Stimulated activated CD8-positive, alpha-beta memory T cell treated with anti-CD3 and anti-CD28 coated beads, Interleukin-7, amount 100 ng/mL, for 4 hours (primary cell): ENCODE results near the gene GRAP2.
"Not testable (repeated sequence)": the region's sequence is repeated elsewhere in the genome, so short reads cannot be mapped to it uniquely, and the experiment has no call there.

ENCODE experiments used
- DNase-seq, 2 donors: peaks; one replicate each; pipeline ENCODE4 v3.0.0-alpha.2; 2020; ENCODE audit warnings: low read depth in 2 of 2

GRAP2 gene

GRCh38 chr22:39992894-39993293, 92.0 kb downstream of the GRAP2 start:
- not testable (repeated sequence) for DNase-seq

- peak; percentile 46 to 54 for DNase-seq
Observed at GRCh38 chr22:39994041-39994565, 93.2 kb downstream of the GRAP2 start.

GRCh38 chr22:39994566-39995392, 93.9 kb downstream of the GRAP2 start, which contains the start of gene FAM83F:
Gene FAM83F, plus strand, starts transcription at chr22:39994954. Its CDS starts 89 bp downstream, at chr22:39995043.
- peak in 1 of 2 donors; percentile 18 for DNase-seq

- no peak for DNase-seq
Observed at GRCh38 chr22:39995393-39996252, 94.7 kb downstream of the GRAP2 start.

- no peak for DNase-seq
Observed at GRCh38 chr22:39996732-39997131, 95.8 kb downstream of the GRAP2 start.

- DNase-seq, result no peak
Observed at GRCh38 chr22:39997421-39997820, 96.5 kb downstream of the GRAP2 start.

- DNase-seq, result no peak
Observed at GRCh38 chr22:39997939-39998726, 97.2 kb downstream of the GRAP2 start.

- no peak for DNase-seq
Observed at GRCh38 chr22:39999144-39999757, 98.4 kb downstream of the GRAP2 start.

- no peak for DNase-seq
Observed at GRCh38 chr22:40000171-40000570, 99.3 kb downstream of the GRAP2 start.

- no peak for DNase-seq
Observed at GRCh38 chr22:40001106-40001505, 100.2 kb downstream of the GRAP2 start.

GRCh38 chr22:40001800-40002577, 101.1 kb downstream of the GRAP2 start:
- DNase-seq, result no peak

- no peak for DNase-seq
Observed at GRCh38 chr22:40002935-40003715, 102.2 kb downstream of the GRAP2 start.

- DNase-seq, result no peak
Observed at GRCh38 chr22:40004836-40005235, 104.0 kb downstream of the GRAP2 start.

GRCh38 chr22:40006641-40007040, 105.8 kb downstream of the GRAP2 start:
- no peak for DNase-seq

- DNase-seq, result no peak
Observed at GRCh38 chr22:40007853-40008710, 107.2 kb downstream of the GRAP2 start.

GRCh38 chr22:40008726-40009291, 107.9 kb downstream of the GRAP2 start:
- no peak for DNase-seq

GRCh38 chr22:40009292-40009774, 108.4 kb downstream of the GRAP2 start:
- DNase-seq, result no peak
